PC-9 (cell line): Measurements from ENCODE around the gene CYP4V2. TPM values are rescaled to one million over a fixed set of nuclear protein-coding genes. Genes with fewer than 3 reads are reported as not detected.

Experiments used
- BruUV-seq: library from RNA; stranded (reverse); fragments of 400-500 nt; replicated peaks from 2 replicates; lab custom pipeline; 2021; lab: Mats Ljungman, UMichigan
- CTCF ChIA-PET: fragments of 300-600 bp; sonication (Branson Sonifier 250); formaldehyde crosslinking; loops from one replicate; lab custom pipeline; 2022; ENCODE audit warnings: antibody characterized with exemption; lab: Charles Lee
- POLR2A ChIA-PET: fragments of 300-600 bp; sonication (Branson Sonifier 250); formaldehyde crosslinking; loops from one replicate; lab custom pipeline; 2022; ENCODE audit warnings: antibody characterized with exemption; ENCODE audit not compliant: unreplicated experiment; lab: Charles Lee
- DNase-seq, 2 experiments: peaks; one replicate each; pipeline versions ENCODE4 v3.0.0 to v3.0.0-alpha.2; 2015 to 2022; ENCODE audit warnings: mixed read lengths in 1 of 2
- H2AFZ ChIP-seq: fragments of 200-600 bp; sonication (generic); 2 replicates; pipeline ENCODE4 v1.8.1; 2017; ENCODE audit warnings: antibody characterized with exemption
- H3F3A ChIP-seq: fragments of 200-600 bp; sonication (generic); 2 replicates; pipeline ENCODE4 v1.8.1; 2017; ENCODE audit warnings: antibody characterized with exemption, mild to moderate bottlenecking, low read depth; ENCODE audit not compliant: insufficient read depth
- H3K27ac ChIP-seq: fragments of 200-600 bp; sonication (generic); 2 replicates; pipeline ENCODE4 v1.6.1; 2016; ENCODE audit warnings: mixed run types
- H3K27me3 ChIP-seq: fragments of 200-600 bp; sonication (generic); 2 replicates; pipeline ENCODE4 v1.6.1; 2016; ENCODE audit warnings: low read depth, mixed run types; ENCODE audit not compliant: insufficient read depth
- H3K36me3 ChIP-seq: fragments of 200-600 bp; sonication (generic); 2 replicates; pipeline ENCODE4 v1.6.1; 2016; ENCODE audit warnings: low read depth, mixed run types
- H3K4me1 ChIP-seq: fragments of 200-600 bp; sonication (generic); replicated peaks from 2 replicates; pipeline ENCODE4 v1.6.1; 2016; ENCODE audit warnings: mixed run types; ENCODE audit not compliant: insufficient read depth
- H3K4me2 ChIP-seq: fragments of 200-600 bp; sonication (generic); 2 replicates; pipeline ENCODE4 v1.6.1; 2017; ENCODE audit warnings: mixed run types
- H3K4me3 ChIP-seq: fragments of 200-600 bp; sonication (generic); 2 replicates; pipeline ENCODE4 v1.6.1; 2016; ENCODE audit warnings: mixed run types
- H3K79me2 ChIP-seq: fragments of 200-600 bp; sonication (generic); 2 replicates; pipeline ENCODE4 v1.6.1; 2017; ENCODE audit warnings: low read depth, mixed run types
- H3K9me2 ChIP-seq: fragments of 200-600 bp; sonication (generic); 2 replicates; pipeline ENCODE4 v1.8.1; 2017; ENCODE audit warnings: mild to moderate bottlenecking; ENCODE audit not compliant: insufficient read depth
- H3K9me3 ChIP-seq: fragments of 200-600 bp; sonication (generic); 2 replicates; pipeline ENCODE4 v1.8.1; 2016; ENCODE audit warnings: low read depth; ENCODE audit not compliant: insufficient read depth
- H4K20me1 ChIP-seq: fragments of 200-600 bp; sonication (generic); 2 replicates; pipeline ENCODE4 v1.8.1; 2017; ENCODE audit not compliant: insufficient read depth
- CTCF ChIP-seq: fragments of 200-600 bp; sonication (generic); conservative IDR thresholded peaks from 2 replicates; pipeline ENCODE4 v1.6.1; 2017; ENCODE audit warnings: mixed run types, antibody characterized with exemption, mild to moderate bottlenecking, moderate library complexity
- EZH2 ChIP-seq: fragments of 200-600 bp; sonication (generic); IDR thresholded peaks from 2 replicates; pipeline ENCODE4 v1.8.0; 2017; ENCODE audit warnings: antibody characterized with exemption, low read depth
- intact Hi-C: fragments of 100-400 bp; cut with micrococcal nuclease; formaldehyde crosslinking; loops from one replicate; pipeline ENCODE4 v1.10.0; 2022; ENCODE audit not compliant: unreplicated experiment
- total RNA-seq: library from RNA; stranded (reverse); gene quantifications from 2 replicates; pipeline ENCODE4 v1.2.3, GENCODE V29; 2021

The CYP4V2 gene
- total RNA-seq, 1 experiment from 2014 or later, result 12.5 TPM

DNA sequence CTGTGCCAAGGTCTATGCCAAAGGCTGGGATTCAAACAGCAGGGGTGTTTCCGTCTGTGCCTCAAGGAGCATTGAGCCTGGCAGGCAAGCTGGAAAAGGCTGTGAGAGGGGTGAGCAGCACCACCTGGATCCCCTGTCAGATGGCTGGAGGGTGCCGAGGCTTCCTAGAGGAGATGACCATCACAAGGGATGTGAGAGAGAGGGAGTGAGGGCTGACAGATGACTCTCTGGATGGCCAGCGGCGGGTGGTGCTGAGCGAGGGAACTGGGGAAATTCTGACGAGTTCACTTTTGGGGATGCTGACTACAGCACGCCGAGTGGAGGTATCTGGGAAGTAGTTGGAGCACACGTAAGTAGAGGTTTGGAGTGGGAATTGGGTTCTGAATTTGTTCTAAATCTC lies 22.6 kb upstream of the CYP4V2 start:
- Histone ChIP-seq H3K27me3 (no peaks in the 10 kb centered on the region), H3K9me3 (no peaks in the 10 kb centered on the region), H2AFZ (no peak overlapping the region), H4K20me1 (no peaks in the 10 kb centered on the region), H3K4me2 (no peak overlapping the region), H3K4me3 (no peak overlapping the region), H3F3A (no peaks in the 10 kb centered on the region), H3K36me3 (no peaks in the 10 kb centered on the region), H3K9me2 (no peaks in the 10 kb centered on the region), H3K79me2 (no peaks in the 10 kb centered on the region), H3K27ac (no peak overlapping the region), H3K4me1 (no peaks in the 10 kb centered on the region)
- no TSS peak for BruUV-seq
- ChIA-PET CTCF (no interaction called here), POLR2A (no interaction called here)
- DNase-seq, result no peak
- no peak for TF ChIP-seq EZH2
- TF ChIP-seq CTCF, result no peak
- intact Hi-C loops, result no loop called here

DNA sequence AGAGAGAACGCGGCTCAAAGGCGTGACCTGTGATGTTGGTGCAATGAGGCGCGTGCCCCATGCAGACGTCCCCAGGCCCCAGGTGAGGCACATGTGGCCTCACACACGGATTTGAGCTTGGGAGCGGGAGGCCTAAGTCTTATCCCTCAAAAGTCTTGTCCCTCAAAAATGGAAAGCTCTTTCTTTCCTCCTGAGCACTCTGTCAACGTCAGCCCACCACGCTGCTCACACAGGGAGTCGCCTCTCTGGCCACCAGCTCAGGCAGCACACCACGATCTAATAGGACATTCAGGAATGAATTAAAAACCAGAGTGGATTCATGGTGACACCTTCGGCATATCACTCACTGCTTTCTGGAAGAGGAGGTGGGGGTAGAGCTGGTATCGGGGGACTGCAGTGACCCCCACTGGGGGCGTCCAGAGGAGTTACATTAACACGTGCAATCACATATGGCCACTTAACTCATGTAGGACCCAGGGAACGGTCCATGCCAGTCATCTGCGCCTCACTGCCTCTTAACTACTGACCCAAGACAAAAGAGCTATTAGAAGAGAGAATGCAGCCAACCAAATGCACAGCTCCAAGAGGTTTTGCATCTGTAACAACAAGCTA lies 21.9 kb upstream of the CYP4V2 start:
- H3F3A ChIP-seq, result no peaks in the 10 kb centered on the region
- ChIA-PET CTCF (interaction anchor here (0.5 kb wide), 1 partner anchor 694 kb away, joined by 9 read pairs; no protein-coding TSS in a partner anchor), POLR2A (no interaction called here)
- no peaks in the 10 kb centered on the region for H3K27me3 ChIP-seq
- no peaks in the 10 kb centered on the region for H3K79me2 ChIP-seq
- H4K20me1 ChIP-seq, result no peaks in the 10 kb centered on the region
- DNase-seq, result no peak
- H3K4me2 ChIP-seq, result no peak overlapping the region
- H3K4me1 ChIP-seq, result no peaks in the 10 kb centered on the region
- no peak overlapping the region for H3K27ac ChIP-seq
- intact Hi-C loops, result no loop called here
- TF ChIP-seq CTCF (no peak), EZH2 (no peak)
- no peak overlapping the region for H2AFZ ChIP-seq
- H3K9me2 ChIP-seq, result no peaks in the 10 kb centered on the region
- no peaks in the 10 kb centered on the region for H3K9me3 ChIP-seq
- H3K36me3 ChIP-seq, result no peaks in the 10 kb centered on the region
- no TSS peak for BruUV-seq
- no peak overlapping the region for H3K4me3 ChIP-seq

DNA sequence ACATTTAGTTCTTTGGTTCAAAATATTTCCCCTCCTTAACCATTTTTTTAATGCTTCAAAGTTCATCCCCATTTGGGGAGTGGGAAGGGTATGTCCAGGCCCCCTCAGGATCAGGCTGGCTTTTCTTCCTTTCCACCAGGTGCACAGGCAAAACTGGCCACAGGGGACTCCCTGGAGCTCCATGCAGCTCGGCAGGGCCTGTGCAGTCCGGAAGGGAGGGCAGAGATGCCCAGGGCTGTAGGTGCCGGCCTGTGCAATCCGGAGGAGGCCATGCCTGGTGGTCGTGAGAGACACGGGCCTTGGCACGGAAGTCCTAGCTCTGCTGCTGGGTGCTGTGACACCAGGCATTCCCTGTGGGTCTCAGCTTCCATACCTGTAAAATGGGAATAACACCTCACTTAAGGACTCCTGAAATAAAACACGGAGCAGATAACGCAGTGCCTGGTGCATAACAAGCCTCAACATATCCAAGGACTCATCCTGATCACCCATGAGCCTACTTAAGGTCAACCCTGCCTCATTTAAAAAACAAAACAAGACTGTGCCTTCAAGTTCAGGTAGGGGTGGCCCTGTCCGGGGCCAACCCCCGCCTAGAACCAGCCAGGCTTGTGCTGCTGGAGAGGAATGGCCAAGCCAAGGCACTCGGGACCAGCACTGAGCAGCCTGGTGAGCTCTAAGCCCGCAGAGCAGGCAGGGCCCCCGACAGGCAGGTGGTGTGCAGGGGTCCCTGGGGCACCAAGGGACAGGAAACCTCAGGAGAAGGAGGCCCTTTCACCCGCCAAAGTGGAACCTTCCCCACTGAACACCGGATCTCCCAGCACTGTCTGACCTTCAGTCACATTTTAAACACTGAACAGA lies 21.2 kb upstream of the CYP4V2 start:
- no peaks in the 10 kb centered on the region for H3F3A ChIP-seq
- no peaks in the 10 kb centered on the region for H3K9me3 ChIP-seq
- no peak overlapping the region for H3K4me3 ChIP-seq
- H4K20me1 ChIP-seq, result no peaks in the 10 kb centered on the region
- H3K27ac ChIP-seq, result no peak overlapping the region
- ChIA-PET CTCF (interaction anchor here (0.5 kb wide), 1 partner anchor 695 kb away, joined by 9 read pairs; no protein-coding TSS in a partner anchor), POLR2A (no interaction called here)
- DNase-seq, result no peak
- H3K27me3 ChIP-seq, result no peaks in the 10 kb centered on the region
- no peaks in the 10 kb centered on the region for H3K4me1 ChIP-seq
- no TSS peak for BruUV-seq
- intact Hi-C loops, result no loop called here
- no peak overlapping the region for H3K4me2 ChIP-seq
- no peaks in the 10 kb centered on the region for H3K9me2 ChIP-seq
- TF ChIP-seq EZH2 (no peak), CTCF (no peak)
- no peaks in the 10 kb centered on the region for H3K36me3 ChIP-seq
- no peak overlapping the region for H2AFZ ChIP-seq
- no peaks in the 10 kb centered on the region for H3K79me2 ChIP-seq
